Dermis microvascular lymphatic vessel endothelial cell (primary cell): Measurements from ENCODE around the gene TYW1B. TPM values are rescaled to one million over a fixed set of nuclear protein-coding genes. Genes with fewer than 3 reads are reported as not detected.
A peak's percentile ranks its signal among the peaks of the same experiment; 100 is the strongest.
"Not testable (repeated sequence)": the region's sequence is repeated elsewhere in the genome, so short reads cannot be mapped to it uniquely, and the experiment has no call there.

Experiments
- DNase-seq, 2 donors: peaks; one replicate each; pipeline versions ENCODE4 v3.0.0 to v3.0.0-alpha.2; 2010; ENCODE audit warnings: low read depth in 2 of 2
- total RNA-seq: library from RNA; depleted of rRNA; stranded (reverse); fragments of >200 nt; gene quantifications from 2 replicates; pipeline ENCODE4 v1.2.1, GENCODE V29; 2014

TYW1B gene, protein sequence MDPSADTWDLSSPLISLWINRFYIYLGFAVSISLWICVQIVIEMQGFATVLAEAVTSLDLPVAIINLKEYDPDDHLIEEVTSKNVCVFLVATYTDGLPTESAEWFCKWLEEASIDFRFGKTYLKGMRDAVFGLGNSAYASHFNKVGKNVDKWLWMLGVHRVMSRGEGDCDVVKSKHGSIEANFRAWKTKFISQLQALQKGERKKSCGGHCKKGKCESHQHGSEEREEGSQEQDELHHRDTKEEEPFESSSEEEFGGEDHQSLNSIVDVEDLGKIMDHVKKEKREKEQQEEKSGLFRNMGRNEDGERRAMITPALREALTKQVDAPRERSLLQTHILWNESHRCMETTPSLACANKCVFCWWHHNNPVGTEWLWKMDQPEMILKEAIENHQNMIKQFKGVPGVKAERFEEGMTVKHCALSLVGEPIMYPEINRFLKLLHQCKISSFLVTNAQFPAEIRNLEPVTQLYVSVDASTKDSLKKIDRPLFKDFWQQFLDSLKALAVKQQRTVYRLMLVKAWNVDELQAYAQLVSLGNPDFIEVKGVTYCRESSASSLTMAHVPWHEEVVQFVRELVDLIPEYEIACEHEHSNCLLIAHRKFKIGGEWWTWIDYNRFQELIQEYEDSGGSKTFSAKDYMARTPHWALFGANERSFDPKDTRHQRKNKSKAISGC
- 1.4 and 3.7 TPM in 2 replicates for total RNA-seq

DNA sequence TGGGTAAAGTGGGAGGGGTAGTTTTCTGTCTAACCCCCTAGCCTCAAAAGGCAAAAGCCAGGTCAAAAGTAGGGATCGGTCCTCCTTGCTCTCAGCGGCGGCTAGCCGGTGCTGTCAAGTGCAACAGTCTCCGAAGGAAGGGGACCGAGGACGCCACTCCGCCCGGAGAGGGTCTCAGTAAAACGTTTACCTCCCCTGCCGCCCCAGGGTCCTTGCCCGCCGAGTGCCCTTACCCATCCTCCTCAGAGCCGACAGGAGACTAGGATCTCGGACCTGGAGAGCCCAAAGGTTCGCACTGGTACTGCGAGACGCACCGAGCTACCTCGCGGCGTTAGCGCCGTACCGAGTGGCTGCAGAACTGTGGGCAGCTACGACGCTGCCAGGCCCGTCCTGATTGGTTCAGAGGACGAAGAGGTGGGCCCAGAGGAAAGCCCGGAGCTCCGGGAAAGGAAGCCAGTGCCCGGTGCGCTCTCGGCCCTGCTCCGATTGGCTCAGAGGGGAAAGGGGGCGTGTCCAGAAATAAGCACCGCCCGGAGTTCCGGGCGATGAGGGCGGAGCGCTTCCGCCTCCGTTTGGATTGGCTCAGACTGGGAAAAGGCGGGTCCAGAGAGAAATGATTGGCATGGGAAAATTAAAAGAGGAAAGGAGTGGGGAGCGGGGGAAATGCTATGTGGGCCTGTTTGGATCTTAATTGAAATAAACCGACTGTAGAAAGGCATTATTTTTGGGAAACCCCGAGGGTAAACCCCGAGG lies at the start of gene TYW1B:
TYW1B (minus strand) TSS at position 362 of the 753 bp plus-strand sequence; CDS start at position 237, 125 bp downstream.
- DNase-seq: peak; percentile 95 to 98

DNA sequence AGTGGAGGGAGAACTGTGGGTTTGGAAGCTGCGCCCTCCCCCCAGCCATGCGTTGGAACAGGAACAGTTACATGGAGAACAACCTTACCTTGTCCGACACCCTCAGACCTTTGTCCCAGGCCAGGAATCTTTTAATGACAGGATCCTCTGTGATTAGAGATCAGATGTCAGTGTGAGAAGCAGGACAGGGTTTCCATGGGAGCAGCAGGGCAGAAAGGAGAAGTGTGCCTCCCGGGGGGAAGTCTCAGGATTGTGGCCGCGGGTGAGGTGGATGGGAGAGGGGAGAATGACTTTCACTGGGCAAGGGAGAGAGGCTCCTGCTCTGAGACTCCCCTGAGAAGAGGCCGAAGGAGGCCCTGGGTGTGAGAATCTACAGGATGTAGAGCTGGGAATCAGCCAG lies 39.6 kb upstream of the TYW1B start:
- DNase-seq: not testable (repeated sequence)

GRCh38 chr7:72858846-72859400 lies 30.9 kb upstream of the TYW1B start:
- DNase-seq: peak; percentile 29 to 73

GRCh38 chr7:72857925-72858324 lies 29.9 kb upstream of the TYW1B start:
- peak in 1 of 2 donors; percentile 30 for DNase-seq

DNA sequence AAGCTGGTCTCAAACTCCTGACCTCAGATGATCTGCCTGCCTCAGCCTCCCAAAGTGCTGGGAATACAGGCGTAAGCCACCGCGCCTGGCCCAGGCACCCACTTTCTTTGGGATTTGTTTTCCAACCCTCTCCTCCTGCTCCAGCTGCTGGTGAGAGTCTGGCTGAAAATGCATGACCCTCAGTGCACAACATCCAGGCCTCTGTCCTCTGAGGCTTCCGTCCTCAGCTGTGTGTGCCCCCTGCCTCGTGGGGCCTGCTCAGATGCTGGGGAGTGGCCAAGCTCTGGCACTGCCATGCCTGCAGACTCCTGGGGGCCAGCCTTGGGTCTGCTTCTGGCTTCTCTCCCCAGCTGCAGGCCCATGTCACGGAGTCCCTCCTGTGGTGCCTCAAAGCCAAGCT lies 27.3 kb upstream of the TYW1B start:
- not testable (repeated sequence) for DNase-seq

- DNase-seq: not testable (repeated sequence)
Measured at GRCh38 chr7:72852937-72853336, 24.9 kb upstream of the TYW1B start.

- not testable (repeated sequence) for DNase-seq
Measured at GRCh38 chr7:72850746-72851145, 22.7 kb upstream of the TYW1B start.

- DNase-seq: not testable (repeated sequence)
Measured at GRCh38 chr7:72844146-72844545, 16.1 kb upstream of the TYW1B start.

DNA sequence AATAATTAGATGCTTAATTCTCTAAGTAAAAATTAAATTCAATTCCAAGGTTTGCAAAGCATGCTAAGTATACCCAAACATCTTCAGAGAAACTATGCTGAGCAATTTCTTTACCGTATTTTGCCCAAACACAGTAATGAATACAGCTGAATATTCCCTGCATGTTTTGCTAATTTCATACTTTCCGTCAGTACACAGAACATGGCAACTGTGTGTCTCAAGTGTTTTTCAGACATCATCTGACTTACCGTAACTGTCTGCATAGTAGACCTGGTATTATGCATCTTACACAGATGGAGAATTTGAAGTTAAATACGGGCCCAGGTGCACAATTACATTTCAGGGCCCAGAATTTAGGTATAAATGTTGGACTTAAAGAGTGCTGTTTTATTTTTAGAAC lies 15.2 kb upstream of the TYW1B start:
- not testable (repeated sequence) for DNase-seq

DNA sequence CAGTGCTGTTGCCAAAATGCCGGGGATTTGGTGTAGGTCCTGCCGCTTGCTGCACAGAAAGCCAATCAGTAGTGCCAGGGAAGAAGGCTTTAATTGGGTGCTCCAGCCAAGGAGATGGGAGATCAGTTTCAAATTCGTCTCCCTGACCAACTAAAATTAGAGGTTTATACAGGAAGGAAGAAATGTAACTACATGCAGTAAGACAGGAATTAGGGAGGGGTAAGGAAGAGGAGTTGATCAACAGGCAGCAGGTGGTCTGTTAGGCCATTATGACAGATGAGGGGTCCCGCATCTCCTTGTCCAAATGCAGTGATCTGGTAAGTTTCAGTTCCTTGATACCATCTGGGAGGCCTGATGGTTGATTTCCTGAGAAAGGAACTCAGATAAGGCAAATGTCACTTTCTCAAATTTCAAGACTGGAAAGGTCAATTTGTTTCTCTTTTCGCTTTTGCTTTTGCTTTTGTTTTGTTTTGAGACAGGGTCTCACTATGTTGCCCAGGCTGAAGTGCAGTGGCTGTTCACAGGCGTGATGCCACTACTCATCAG lies 13.0 kb upstream of the TYW1B start:
- DNase-seq: not testable (repeated sequence)

DNA sequence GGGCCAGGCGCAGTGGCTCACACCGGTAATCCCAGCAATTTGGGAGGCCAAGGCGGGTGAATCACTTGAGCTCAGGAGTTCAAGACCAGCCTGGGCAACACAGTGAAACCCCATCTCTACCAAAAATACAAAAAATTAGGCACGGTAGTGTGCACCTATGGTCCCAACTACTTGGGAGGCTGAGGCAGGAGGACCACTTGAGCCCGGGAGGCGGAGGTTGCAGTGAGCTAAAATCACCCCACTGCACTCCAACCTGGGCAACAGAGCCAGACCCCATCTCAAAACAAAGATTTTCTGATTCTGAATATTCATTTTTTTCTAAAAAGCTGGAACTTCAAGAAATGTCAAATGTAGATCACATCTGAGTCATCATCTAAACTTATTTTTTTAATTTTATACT lies 10.3 kb upstream of the TYW1B start:
- DNase-seq: not testable (repeated sequence)

- not testable (repeated sequence) for DNase-seq
Measured at GRCh38 chr7:72837291-72837690, 9.3 kb upstream of the TYW1B start.

DNA sequence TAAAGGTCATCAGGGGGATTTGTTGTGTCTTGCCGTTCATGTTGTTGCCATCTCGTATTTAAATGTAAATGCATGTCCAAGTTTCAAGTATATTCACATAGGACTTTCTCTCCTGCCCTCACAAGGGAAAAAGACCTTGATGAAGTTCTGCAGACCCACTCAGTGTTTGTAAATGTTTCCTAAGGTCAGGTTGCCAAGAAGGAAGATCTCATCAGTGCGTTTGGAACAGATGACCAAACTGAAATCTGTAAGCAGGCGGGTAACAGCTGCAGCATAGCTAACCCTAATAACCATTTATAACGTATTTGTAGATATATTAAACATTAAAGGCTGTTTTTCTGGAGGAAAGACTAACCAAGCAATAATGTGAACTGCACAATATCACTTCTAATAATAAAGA lies 2.6 kb upstream of the TYW1B start:
- peak in 1 of 2 donors; percentile 9 for DNase-seq

DNA sequence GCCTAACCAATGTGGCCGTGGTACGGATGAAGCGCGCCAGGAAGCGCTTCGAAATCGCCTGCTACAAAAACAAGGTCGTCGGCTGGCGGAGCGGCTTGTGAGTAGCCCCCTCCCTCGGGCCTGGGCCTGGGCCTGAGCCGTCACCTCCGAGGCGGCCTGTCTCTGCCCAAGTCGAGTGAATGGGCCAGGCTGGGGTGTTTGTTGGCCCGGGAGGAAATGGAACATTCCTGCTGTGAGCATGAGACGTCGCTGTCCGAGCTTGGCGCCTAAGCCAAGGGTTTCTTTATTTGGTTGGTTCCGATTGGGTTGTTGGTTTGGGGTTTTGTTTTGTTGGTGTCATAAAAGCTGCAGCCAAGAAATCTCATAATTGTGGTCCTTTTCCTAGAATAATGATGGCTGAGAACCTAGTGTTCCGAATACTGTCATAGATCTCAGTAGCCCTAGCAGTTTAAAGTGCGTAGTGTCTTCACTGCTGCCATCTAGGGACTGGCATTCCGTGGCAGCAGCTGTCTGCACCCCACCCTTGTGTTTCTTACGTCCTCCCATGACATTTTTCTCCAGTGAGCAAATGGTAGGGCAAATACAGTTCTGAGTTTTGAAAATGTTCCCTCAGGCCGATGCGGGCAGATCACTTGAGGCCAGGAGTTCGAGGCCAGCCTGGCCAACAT lies 1.8 kb upstream of the TYW1B start:
- DNase-seq: peak; percentile 50 to 80

DNA sequence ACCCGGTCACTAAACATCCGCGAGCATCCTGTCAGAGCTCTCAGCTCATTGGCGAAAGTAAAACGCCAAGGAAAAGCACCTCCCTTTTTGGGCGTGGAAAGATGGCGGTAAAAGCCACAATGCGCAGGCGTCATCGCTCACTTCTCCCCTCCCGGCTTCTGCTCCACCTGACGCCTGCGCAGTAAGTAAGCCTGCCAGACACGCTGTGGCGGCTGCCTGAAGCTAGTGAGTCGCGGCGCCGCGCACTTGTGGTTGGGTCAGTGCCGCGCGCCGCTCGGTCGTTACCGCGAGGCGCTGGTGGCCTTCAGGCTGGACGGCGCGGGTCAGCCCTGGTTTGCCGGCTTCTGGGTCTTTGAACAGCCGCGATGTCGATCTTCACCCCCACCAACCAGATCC lies 1.3 kb upstream of the TYW1B start:
- DNase-seq: peak; percentile 98 to 99

GRCh38 chr7:72823765-72824732 lies 4.0 kb downstream of the TYW1B start:
- not testable (repeated sequence) for DNase-seq

- not testable (repeated sequence) for DNase-seq
Measured at GRCh38 chr7:72822497-72822896, 5.5 kb downstream of the TYW1B start.

- DNase-seq: not testable (repeated sequence)
Measured at GRCh38 chr7:72818663-72819361, 9.2 kb downstream of the TYW1B start.

DNA sequence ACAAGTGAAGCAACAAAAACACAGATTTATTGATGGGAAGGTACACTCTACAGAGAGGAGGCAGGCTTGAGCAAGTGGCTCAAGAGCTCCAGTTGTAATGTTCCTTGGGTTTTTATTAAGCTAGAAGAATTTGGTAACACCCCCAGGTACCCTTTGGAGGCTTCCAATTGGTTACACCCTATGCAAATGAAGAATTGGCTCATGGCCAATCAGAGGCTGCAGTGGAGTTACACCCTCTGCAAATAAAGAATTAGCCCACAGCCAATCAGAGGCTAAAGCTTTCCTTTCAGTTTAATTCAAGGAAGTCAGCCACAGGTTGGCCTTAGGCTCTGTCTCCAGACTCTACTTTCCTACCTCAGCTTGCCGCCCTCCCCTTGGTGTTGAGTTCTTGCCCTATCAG lies 10.3 kb downstream of the TYW1B start:
- DNase-seq: not testable (repeated sequence)
